ENCODE measurements around the gene TMTC2.
A peak's percentile ranks its signal among the peaks of the same experiment; 100 is the strongest.

Gene TMTC2

DNA sequence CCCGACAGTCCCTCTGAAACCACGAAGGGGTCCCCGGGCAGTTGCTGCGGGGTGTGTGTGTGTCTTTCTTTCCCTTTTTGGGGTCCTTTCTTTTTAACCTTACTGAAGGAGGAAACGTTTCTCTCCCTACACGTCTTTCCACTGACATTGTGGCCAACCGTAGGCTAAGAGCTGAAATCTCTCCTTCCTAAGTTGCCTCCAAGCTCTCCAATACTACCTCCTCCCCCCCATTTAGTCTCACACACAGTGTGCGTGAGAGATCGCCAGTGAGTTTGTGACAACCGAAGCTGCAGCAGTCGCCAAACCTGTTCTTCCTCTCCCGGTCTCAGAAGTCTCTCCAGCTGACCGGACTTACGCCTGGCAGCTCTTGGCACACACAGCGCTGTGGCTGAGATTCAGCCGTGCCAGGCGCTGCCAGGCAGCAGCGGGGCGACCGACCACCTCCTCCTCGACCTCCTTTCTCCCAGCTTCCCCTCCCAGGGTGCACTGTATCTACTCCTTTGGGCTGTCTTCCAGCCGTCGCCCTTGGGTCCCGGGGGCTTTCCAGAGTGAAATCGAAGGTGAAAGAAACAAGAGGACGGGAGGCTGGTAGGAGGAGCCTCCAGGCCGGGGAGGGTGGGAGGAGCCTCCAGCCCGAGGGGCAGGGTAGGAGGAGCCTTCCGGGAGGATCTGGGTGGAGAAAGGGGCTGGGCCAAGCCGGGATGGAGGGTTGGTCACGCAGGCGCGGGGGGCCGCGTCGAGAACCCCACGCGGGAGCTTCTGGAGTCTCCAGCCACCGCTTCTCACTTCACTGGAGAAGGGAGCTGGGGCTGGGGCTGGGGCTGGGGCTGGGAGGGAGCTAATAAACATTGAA lies at the start of gene TMTC2:
TSS of gene TMTC2 (plus strand) at position 739 of the 853 bp plus-strand sequence.
- peak; percentile 87 to 89 for DNase-seq

DNA sequence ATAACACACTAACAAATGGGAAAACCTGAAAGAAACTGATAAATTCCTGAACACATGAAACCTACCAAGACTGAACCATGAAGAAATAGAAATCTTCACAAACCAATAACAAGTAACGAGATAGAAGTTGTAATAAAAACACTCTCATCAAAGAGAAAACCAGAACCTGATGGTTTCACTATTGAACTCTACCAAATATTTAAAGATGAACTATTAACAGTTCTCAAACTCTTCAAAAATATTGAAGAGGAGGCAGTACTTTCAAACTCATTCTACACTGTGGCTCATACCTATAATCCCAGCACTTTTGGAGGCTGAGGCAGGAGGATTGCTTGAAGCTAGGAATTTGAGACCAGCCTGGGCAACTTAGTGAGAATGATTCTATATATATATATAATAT lies 48.4 kb upstream of the TMTC2 start:
- no peak for DNase-seq

DNA sequence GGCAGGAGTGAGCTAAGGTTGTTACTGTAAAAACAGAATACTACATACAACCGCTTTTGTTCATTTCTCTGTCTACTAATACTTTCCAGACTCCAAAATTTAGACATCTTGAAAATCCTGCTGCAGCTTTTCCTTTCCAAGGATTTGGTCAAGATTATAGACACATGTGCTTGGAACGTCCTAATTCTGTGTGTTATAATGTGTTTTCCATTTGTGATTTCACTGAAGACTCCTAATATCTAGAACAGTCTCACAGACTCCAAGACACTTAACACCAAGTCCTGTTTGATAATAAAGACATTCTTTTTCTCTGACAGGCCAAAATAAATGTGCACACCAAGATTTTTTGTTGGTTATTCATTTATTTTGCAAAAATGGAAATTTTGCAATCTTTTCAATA lies 41.8 kb upstream of the TMTC2 start:
- DNase-seq, result no peak

DNA sequence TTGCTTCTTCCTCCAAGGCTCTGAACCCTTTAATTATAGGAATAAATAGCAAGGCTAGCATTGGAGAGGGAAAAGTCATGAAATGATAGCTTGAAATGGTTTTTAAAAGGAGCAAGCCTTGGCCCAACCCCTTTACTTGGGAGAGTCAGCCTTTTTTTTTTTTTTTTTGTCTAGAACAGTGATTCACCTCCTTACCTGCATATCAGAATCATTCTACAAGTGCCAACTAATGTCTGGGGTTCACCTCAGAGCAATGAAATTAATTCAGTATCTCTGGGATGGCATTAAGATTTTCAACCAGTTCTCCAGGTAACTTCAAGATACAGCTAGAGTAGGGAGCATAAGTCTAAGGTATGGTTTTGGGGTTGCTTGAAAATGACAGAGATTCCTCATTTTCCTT lies 41.3 kb upstream of the TMTC2 start:
- no peak for DNase-seq

DNA sequence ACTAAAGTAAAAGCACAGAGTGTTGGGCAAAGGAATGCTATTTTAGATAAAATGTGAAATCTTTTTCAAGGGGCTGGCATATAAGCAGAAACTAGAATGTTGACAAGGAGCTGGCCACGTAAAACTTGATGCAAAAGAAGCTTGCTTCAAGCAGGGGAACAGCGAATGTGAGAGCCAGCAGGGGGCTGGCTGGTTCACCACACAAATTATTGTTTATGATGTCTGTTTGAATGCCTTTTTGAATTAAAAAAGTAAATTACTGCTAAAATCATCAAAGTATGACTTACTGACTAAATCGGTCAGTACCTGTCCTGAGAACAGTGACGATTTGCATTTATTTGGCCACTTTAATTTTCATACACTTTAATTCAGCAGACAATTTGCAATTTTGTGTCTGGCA lies 38.9 kb upstream of the TMTC2 start:
- no peak for DNase-seq

DNA sequence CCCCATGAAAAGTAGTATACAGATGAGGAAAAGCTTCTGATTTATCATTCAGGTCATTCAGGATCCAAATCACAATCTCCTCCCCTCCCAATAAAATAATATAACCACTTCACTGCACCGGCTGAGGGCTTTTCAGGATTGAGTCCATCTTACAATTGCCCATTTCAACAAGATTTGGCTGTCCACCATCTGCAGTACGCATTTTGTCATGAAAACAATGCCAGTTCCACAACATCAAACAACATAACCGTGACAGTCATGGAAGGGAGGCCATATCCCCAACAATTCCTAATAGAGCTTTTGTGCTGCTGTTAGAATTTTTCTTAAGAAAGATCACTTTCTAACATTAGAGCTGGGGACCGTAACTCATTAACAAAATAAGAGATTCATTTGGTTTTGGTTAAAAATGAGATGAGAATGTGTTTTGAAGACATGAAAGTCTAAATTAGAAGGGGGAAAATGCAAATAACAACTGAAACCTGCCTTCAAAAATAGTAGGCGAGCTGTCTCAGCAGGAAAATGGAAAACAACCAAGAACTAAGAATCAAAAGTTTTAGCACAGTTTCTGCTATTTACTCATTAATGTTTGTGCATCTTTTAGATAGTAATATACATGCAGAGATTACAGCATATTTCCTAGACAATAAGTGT lies 38.3 kb upstream of the TMTC2 start:
- no peak for DNase-seq

DNA sequence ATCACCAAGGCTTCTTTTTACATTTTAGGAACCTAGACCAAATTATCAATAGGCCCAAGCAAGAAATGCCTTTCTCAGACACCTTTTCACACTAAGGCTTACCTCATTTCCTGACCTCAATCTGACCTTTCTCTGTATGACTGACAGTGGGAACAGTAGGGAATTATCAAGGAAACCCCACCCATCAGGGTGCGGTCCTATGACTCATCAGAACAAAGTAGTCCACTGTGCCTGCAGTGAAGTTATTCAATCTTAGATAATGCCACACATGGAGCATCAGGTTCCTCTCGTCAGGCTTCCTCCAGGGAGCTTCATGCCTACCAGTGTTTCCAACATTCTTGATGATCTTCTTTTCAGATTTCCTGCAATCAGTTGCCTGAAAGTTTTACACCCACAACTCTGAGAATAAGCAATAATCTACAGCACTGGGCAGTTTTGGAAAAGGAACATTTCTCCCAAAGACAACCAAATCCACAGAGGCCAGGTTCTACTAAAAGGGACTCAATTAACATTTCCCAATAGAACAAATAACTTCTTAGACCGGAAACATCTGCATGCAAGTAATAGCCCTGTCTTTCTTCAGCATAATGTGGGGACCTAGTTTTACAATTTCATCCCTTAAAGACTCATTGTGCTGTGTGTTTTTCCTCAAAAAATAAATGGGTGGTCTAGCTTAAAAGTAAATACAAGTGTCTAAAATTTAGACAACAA lies 35.9 kb upstream of the TMTC2 start:
- no peak for DNase-seq

DNA sequence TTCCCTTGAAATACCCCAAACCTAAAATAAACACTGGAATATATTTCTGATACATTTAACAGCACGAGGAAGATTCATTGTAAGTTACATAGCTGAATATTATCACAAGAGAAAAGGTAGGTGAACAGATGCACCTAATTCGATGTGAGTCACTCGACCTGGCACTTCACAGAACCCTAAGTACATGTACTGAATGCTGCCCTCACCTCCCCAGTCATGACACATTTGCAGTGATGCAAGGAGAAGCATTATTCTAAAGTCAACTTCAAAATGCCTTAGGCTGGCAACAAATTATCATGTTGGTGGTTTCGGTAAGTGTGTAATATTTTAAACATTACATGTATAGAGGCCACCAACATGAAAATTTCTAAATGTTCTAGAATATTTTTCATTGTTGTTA lies 35.2 kb upstream of the TMTC2 start:
- no peak for DNase-seq

DNA sequence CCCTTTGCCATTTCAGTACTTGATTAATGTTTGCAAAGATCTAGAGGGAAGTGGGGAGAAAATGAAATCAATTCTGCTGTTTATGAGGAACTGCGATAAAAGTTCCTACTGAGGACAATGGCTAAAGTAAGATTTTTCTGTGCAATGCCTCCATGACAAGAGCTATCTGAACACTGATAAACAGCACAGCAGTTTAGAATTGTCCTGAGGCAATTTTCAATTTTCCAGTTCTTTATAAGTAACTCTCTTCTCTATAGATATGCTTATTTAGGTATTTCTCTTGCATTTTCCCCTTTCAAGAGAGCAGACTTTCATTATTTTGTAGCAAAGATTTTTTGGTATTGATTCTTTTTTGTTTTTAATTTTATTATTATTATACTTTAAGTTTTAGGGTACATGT lies 34.6 kb upstream of the TMTC2 start:
- DNase-seq, result no peak

DNA sequence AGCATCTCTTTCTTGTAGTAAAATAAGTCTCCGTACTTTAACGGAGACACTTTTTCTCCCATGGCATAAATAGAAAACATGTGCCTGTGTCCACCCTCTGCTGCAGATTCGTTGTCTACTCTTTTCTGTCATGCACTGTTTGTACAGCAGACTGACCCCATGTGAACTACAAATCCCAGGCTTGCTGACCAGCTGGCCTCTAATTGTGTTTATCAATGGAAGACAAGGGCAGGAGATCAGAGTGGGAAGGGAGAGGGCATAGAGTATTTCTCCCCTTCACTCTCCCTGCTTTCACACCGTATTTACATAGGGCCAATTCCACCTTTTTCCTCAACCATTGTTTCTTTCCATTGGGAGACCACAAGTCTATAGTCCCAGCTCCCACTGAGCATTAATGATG lies 31.0 kb upstream of the TMTC2 start:
- no peak for DNase-seq

DNA sequence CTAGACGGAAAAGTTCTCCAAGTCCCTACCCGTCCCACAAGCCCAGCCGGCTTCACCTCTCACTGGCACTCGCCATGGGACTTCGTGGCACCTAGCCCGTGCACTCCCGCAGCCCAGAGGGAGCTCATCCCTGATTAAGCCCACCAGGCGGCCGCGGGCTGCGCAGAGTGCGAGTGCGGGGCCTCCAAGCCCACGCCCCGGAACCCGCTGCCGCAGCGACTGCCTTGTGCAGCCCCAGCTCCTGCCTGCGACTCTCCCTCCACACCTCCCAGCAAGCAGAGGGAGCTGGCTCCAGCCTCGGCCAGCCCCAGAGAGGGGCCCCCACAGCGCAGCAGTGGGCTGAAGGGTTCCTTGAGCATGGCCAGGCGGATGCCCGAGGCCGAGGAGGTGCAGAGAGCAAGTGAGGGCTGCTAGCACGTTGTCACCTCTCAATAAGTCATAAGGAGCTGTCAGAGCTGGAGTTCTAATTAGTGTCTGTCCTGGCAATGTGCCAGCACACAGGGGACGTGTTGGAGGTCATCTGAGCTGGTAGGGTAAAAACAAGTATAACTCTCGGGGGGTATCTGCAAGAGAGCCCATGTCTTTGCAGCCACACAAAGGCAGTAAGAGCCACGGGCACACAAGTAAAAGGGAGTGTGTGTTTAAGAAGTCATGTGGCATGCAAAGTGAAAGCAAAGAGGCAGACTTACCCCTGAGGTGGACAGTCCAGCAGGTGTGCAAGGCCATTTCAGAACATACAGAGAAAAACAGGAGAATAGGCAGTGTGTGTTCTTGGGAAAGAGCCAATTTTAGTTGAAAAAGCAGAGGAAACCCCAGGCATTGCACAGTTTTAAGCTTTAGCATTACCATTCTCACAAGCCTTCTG lies 27.1 kb upstream of the TMTC2 start:
- DNase-seq, result no peak

DNA sequence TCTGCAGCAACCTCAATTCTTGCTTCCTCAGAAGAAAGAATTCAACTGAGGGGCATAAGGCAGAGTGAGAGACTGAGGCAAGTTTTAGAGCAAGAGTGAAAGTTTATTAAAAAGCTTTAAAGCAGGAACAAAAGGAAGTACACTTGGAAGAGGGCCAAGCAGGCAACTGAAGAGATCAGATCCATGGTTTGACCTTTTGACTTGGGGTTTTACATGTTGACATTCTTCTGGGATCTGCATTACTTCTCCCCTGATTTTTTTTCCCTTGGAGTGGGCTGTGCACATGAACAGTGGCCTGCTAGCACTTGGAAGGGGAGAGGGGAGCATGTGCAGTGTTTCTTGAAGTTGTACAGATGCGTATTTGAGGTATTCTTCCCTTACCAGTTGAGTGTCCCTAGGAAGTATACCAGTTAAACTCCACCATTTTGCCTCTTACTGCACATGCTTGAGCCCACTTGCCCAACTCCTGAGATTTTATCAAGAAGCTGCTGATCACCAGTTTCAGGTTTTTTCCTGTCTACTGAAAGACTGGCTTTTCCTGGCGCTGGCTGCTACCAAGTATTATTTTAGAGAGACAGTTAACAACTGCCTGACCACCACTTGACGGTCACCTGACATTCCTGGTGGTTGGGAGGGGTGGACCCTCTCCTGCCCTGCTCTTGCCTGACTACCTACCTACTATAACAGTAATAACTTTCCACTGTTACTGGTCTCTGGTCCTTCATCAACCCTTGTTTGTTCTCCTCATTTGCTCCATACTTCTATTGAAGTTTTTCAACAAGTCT lies 26.0 kb upstream of the TMTC2 start:
- DNase-seq, result no peak

DNA sequence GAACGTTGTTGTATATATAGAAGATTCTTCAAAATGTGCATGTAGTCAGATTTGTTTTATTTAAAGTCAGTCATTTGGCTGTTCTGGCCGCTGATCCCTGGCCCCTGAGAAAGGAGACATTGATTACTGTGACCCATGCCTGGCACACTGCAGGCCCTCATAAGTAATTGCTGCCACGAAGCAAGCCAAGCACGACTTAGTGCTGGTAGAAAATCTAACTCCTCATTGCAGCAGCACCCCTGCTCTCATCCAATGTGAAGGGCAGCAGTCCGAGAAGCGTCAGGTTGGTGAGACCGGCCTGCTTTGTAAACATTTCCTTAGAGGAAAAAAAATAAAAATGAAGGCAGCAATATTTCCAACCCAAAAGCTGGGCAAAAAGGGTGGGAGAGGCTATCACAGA lies 22.8 kb upstream of the TMTC2 start:
- no peak for DNase-seq

DNA sequence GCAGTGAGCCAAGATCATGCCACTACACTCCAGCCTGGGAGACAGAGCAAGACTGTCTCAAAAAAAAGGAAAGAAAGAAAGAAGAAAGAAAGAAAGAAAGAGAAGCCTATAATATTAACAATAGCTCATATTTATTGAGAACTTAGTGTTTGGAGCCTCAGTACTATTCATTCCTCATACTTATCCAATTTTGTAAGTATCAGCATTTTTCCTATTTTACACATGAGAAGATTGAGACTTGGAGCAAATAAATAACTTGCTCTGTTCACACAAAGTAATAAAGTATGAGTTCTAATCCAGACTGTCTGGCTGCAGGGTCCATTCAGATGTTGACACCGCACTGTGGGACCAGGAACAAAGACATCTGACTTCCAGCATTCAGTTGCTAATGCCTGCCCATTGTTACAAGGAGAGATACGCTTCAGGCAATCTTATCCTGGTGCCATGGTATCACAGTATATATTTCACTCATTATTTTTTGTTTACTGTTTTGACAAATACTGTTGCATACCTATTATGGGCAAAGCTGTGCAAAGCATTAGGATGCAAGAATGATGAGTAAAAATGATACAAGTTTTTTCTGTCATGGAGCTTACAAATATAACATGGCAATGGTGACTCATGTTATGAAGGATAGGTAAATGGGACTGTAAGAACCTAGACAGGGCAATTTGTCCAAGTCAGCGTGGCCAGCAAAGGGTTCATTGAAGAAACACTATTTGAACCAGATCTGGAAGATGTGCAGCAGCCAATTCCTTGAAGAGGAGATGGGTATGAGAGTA lies 21.4 kb upstream of the TMTC2 start:
- no peak for DNase-seq

DNA sequence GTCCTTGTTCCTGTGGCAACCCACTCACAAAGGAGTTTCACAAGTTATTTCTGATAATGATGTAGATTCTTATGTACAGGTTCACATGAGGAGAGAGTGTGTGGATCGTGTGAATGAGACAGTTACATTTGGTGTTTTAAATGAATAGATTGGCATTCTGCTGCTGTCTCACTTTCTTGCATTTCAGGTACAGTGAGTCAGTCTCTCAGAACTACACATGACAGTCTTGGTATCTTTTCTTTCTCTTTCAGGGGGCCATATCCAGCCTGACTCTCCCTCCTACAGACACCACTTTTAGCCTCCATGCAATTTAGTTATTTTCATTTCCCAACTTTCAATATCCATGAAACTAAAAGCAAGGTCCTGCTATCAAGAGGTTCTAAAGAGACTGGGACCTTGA lies 19.9 kb upstream of the TMTC2 start:
- DNase-seq, result no peak

DNA sequence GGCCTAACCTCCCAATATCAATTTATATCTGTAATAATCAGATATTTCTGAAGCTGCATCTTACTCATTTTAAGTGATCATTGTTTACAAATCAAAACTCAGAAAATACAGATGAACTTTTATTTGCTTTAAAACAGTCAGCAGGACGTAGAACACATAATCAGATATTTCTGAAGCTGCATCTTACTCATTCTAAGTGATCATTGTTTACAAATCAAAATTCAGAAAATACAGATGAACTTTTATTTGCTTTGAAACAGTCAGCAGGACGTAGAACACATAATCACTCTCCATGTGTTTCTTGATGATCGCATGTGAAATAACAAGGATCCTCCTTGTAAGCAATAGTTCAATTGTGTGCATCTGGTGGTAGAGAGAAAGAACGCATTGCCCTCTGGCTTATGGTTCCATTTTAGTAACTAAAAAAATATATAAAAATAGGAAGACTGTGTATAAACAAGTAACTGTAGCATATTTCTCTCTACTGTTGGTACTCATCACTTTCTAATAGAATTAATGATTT lies 15.0 kb upstream of the TMTC2 start:
- no peak for DNase-seq

DNA sequence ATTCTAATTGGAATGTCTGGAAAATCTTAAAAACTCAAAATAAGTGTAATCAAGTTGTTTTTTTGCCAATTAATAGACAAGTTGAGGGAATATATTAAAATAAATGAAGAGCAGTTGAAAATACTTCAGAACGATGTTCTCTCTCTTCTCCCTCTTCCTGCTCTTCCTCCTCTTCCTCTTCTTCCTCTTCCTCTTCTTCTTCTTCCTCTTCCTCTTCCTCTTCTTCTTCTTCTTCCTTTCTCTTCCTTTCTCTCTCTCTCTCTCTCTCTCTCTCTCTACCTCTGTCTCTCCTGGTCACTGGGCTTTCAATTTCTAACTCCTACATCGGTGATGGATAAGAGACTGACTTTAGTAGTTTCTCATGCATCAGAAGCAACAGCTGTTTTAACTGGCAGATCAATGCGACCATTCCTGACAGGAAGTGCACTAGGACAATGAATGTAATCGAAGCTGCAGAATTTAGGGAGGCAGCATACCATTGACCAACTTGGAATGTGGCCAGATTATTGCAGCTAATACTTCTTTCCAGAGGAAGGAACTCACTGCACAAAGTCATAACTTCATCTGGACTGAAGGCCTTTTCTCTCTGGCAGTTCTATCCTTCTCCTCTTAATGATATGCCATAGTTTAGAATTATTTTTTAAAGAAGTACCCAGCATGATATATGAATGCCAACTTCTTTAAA lies 13.8 kb upstream of the TMTC2 start:
- DNase-seq, result no peak

DNA sequence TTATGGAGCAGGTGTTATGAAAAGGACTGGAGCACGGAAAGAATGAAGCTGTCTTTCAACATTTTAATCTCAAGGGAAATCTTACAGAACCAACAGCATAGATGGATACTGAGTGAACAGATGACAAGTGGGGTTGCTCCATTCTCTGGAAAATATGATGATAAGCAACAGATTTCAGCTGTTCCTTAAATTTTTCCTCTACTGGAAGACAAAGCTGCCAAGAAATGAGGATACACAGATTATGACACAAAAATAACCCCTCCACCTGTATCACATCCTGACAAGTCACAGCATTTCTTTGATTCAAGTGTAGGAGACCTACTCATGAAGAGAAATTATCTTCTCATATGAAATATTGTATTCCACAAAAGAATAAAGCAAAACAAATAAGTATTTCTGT lies 13.0 kb upstream of the TMTC2 start:
- no peak for DNase-seq

DNA sequence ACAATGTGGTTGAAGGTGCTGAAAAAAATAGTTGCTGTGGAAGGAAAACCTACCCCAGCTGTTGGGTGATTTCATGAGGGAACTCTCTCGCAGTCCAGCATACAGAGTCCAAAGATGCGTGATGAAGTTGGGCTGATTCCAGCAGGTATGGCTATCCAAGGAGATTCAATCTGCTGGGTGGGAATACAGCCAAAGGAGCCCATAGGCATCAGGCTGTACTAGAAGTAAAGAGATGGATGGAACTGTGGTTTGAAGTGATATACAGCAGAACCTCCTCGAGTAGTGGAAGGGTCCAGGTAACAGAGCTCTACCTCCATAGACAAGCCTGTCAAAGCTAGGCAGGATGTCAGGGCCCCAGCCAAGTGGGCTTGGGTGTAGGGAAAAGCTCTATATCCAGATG lies 11.5 kb upstream of the TMTC2 start:
- no peak for DNase-seq

DNA sequence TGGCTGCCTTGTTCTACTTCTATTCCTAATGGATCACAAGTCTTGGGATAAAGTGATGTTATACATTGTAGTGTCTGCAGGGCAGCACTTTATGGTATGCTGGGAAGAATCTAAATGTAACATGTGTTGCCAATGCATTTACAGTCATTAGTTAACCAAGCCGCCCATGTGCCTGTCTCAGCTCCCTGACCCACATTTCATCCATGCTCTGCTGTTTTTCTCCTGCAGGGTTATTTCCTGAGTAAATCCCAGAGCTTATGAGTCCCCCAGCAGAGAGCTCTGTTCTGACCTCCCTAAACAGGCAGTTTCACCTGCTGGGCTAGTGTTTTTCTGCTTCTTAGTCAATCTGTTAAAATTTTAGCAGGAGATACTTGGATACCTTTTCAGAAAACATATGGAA lies 4.4 kb upstream of the TMTC2 start:
- DNase-seq, result no peak
